K562 (cell line): ENCODE results near the gene B3GLCT. TPM values are rescaled to one million over a fixed set of nuclear protein-coding genes. Genes with fewer than 3 reads are reported as not detected.

Experiments used
- ATAC-seq: fragments of 200-7000 bp; cut with Tn5 transposase; 3 replicates; pipeline ENCODE4 v1.9.1; 2020; ENCODE audit warnings: moderate library complexity
- BruUV-seq: library from RNA; stranded (reverse); fragments of 400-500 nt; replicated peaks from 2 replicates; lab custom pipeline; 2021; lab: Mats Ljungman, UMichigan
- CTCF ChIA-PET: fragments of 300-600 bp; formaldehyde crosslinking; extraction: SDS; loops from one replicate; lab custom pipeline; 2021; ENCODE audit warnings: low intra/inter-chr PET ratio; lab: Yijun Ruan, JAX
- POLR2A ChIA-PET: fragments of 300-600, 350-650 bp; sonication (Branson Sonifier 250); formaldehyde crosslinking; extraction: SDS; loops from one replicate; lab custom pipeline; 2021; ENCODE audit warnings: antibody characterized with exemption, inconsistent platforms; lab: Yijun Ruan, JAX
- DNase-seq, 4 experiments: peaks; one replicate each; pipeline versions ENCODE4 v3.0.0 to v3.0.0-alpha.2; 2011 to 2018; ENCODE audit warnings: low spot score in 3 of 4, mixed read lengths in 3 of 4; ENCODE audit errors: extremely low read depth in 1 of 4
- FAIRE-seq: peaks from 2 replicates; lab custom pipeline; 2011; peaks lifted over from hg19 to GRCh38; lab: Jason Lieb, UNC
- H2AFZ ChIP-seq: 2 replicates; pipeline ENCODE4 v1.6.0; 2011; ENCODE audit warnings: low read depth, low read length, control low read depth, inconsistent platforms
- H3K27ac ChIP-seq: fragments of 200-600 bp; 3 replicates; pipeline ENCODE4 v1.8.0; 2011; ENCODE audit warnings: low read depth, mild to moderate bottlenecking, control low read depth, inconsistent platforms, low read length, moderate library complexity, mixed read lengths; ENCODE audit errors: extremely low read depth
- H3K27me3 ChIP-seq, 2 experiments: fragments of 300-600 bp in 1 of 2; 2 replicates in 1 of 2; 3 replicates in 1 of 2; pipeline versions ENCODE4 v1.6.0 to v1.8.0; 2011; ENCODE audit warnings: inconsistent platforms in 2 of 2, low read length in 2 of 2, mild to moderate bottlenecking in 1 of 2, mixed read lengths in 1 of 2, moderate library complexity in 1 of 2; ENCODE audit not compliant: control insufficient read depth in 2 of 2, insufficient read depth in 2 of 2
- H3K36me3 ChIP-seq: fragments of 300-600 bp; 3 replicates; pipeline ENCODE4 v1.8.0; 2011; ENCODE audit warnings: mild to moderate bottlenecking, low read length, inconsistent platforms; ENCODE audit not compliant: control insufficient read depth, insufficient read depth
- H3K4me1 ChIP-seq, 2 experiments: fragments of 200-600 bp in 1 of 2; replicated peaks in 1 of 2; 2 replicates in 1 of 2; 3 replicates in 1 of 2; pipeline versions ENCODE4 v1.5.1 to v1.8.0; 2011; ENCODE audit warnings: inconsistent platforms in 2 of 2, low read length in 2 of 2, mild to moderate bottlenecking in 1 of 2, mixed read lengths in 1 of 2, moderate library complexity in 1 of 2; ENCODE audit not compliant: control insufficient read depth in 2 of 2, insufficient read depth in 2 of 2
- H3K4me2 ChIP-seq: 2 replicates; pipeline ENCODE4 v1.6.1; 2011; ENCODE audit warnings: low read length, control low read depth, inconsistent platforms, mixed read lengths; ENCODE audit not compliant: insufficient read depth
- H3K4me3 ChIP-seq: fragments of 200-600 bp; sonication (generic), shearing (Covaris generic); 2 replicates; pipeline ENCODE4 v1.5.1; 2016; ENCODE audit warnings: control low read depth, inconsistent platforms
- H3K79me2 ChIP-seq: fragments of 200-600 bp; 3 replicates; pipeline ENCODE4 v1.8.0; 2011; ENCODE audit warnings: low read length, inconsistent platforms; ENCODE audit not compliant: control insufficient read depth, insufficient read depth
- H3K9ac ChIP-seq, 2 experiments: 2 replicates each; pipeline versions ENCODE4 v1.6.0 to v1.6.1; 2011; ENCODE audit warnings: low read depth in 2 of 2, low read length in 2 of 2, control low read depth in 1 of 2, inconsistent platforms in 1 of 2, mild to moderate bottlenecking in 1 of 2, mixed read lengths in 1 of 2; ENCODE audit not compliant: insufficient read depth in 1 of 2
- H3K9me1 ChIP-seq: one replicate; pipeline ENCODE4 v1.6.0; 2011; ENCODE audit warnings: inconsistent platforms, mild to moderate bottlenecking, low read length, moderate library complexity; ENCODE audit not compliant: control insufficient read depth, insufficient read depth
- H3K9me3 ChIP-seq: replicated peaks from 2 replicates; pipeline ENCODE4 v1.5.1; 2011; ENCODE audit warnings: low read depth, low read length, inconsistent platforms; ENCODE audit not compliant: control insufficient read depth, insufficient read depth
- H4K20me1 ChIP-seq: replicated peaks from 2 replicates; pipeline ENCODE4 v1.6.1; 2011; ENCODE audit warnings: low read length, inconsistent platforms, mixed read lengths; ENCODE audit not compliant: control insufficient read depth, insufficient read depth
- ATF6 ChIP-seq: sonication (generic); formaldehyde crosslinking; IDR thresholded peaks from 2 replicates; pipeline ENCODE4 v1.4.0; 2020; ENCODE audit warnings: mild to moderate bottlenecking, missing genetic modification reagents
- CBFA2T3 ChIP-seq: fragments of 450-650 bp; IDR thresholded peaks from 2 replicates; pipeline ENCODE4 v1.6.1; 2017
- CTCF ChIP-seq, 3 experiments: IDR thresholded peaks in 2 of 3; conservative IDR thresholded peaks in 1 of 3; 2 replicates each; pipeline ENCODE4 v1.5.1; 2011 to 2012; ENCODE audit warnings: low read length in 3 of 3, mild to moderate bottlenecking in 3 of 3, control low read depth in 2 of 3, improper control_type of control experiment in 1 of 3, inconsistent platforms in 1 of 3, low read depth in 1 of 3, mixed read lengths in 1 of 3, moderate library complexity in 1 of 3; ENCODE audit not compliant: insufficient read depth in 2 of 3
- FIP1L1 ChIP-seq: fragments of 200-400 bp; formaldehyde crosslinking; IDR thresholded peaks from 2 replicates; pipeline ENCODE4 v1.6.1; 2018; ENCODE audit warnings: mild to moderate bottlenecking, low read depth, low read length; ENCODE audit not compliant: poor library complexity, severe bottlenecking
- FUS ChIP-seq: fragments of 200-400 bp; formaldehyde crosslinking; optimal IDR thresholded peaks from 2 replicates; pipeline ENCODE3; 2017; ENCODE audit warnings: low read depth, low read length
- HMG20A ChIP-seq: fragments of 450-650 bp; formaldehyde crosslinking; conservative IDR thresholded peaks from 2 replicates; pipeline ENCODE4 v1.4.0; 2020; ENCODE audit warnings: mild to moderate bottlenecking, mixed read lengths
- SPI1 ChIP-seq: IDR thresholded peaks from 2 replicates; pipeline ENCODE4 v1.6.1; 2011; ENCODE audit warnings: low read depth, low read length, control low read depth, borderline replicate concordance
- ZNF398 ChIP-seq: fragments of 250-450 bp; sonication (Bioruptor Pico); IDR thresholded peaks from 2 replicates; pipeline ENCODE4 v1.8.0; 2021; ENCODE audit warnings: moderate library complexity, mild to moderate bottlenecking, inconsistent platforms
- ZNF511 ChIP-seq: sonication (generic); formaldehyde crosslinking; IDR thresholded peaks from 2 replicates; pipeline ENCODE4 v1.8.0; 2022; ENCODE audit warnings: mild to moderate bottlenecking, missing genetic modification reagents
- WGBS: fragments of 100-300 bp; shearing (Covaris generic); methylation state at CpG from one replicate; pipeline ENCODE4 v1.1.6; 2016; ENCODE audit warnings: low coverage, mixed read lengths; ENCODE audit not compliant: insufficient coverage; ENCODE audit errors: missing lambda C conversion rate; 5-methylcytosine and 5-hydroxymethylcytosine counted together
- in situ Hi-C: fragments of 300-500 bp; cut with MboI; formaldehyde crosslinking; loops from 4 replicates; pipeline ENCODE4 v1.15.0; 2018; ENCODE audit warnings: inconsistent platforms, mixed read lengths
- intact Hi-C: fragments of 100-400 bp; cut with micrococcal nuclease; formaldehyde crosslinking; loops from 2 replicates; pipeline ENCODE4 v1.14.2; 2022
- polyA plus RNA-seq, 8 experiments: library from polyadenylated mRNA; depleted of rRNA in 4 of 8; stranded (reverse) in 5 of 8; unstranded in 3 of 8; fragments of >200 nt; fragmentation: Nextera tagmentation in 2 of 8; fragmentation: Illumina TruSeq in 1 of 8; extraction: Ambion mirVana in 2 of 8; extraction: Trizol in 1 of 8; gene quantifications; 2 replicates each; pipeline versions ENCODE4 v1.2.1 to v1.2.3, GENCODE V29; 2011 to 2014; ENCODE audit warnings: inconsistent platforms in 1 of 8, missing spikeins in 1 of 8
- total RNA-seq, 7 experiments: library from RNA; depleted of rRNA in 6 of 7; stranded (reverse); fragments of >200 nt in 6 of 7; fragmentation: Illumina TruSeq in 2 of 7; extraction: Trizol in 2 of 7; gene quantifications; 2 replicates each; pipeline versions ENCODE4 v1.2.1 to v1.2.3, GENCODE V29; 2011 to 2021; ENCODE audit warnings: low replicate concordance in 1 of 7

B3GLCT gene
- total and polyA plus RNA-seq, 9 of the 15 experiments (the other 6 are each of a cell fraction or from before 2014, with no cell fraction given), result 1.1 to 5.1 (median 2.9) TPM

- TF ChIP-seq SPI1, result no peak
- TF ChIP-seq FIP1L1, result no peak
- no peak for TF ChIP-seq HMG20A
- TF ChIP-seq CBFA2T3, result no peak
- no peak for TF ChIP-seq ZNF511 (CRISPR knock-in tag)
- TF ChIP-seq, all 486 proteins: peak for 0
These were observed 28.1 kb downstream of the B3GLCT start (continued) for GRCh38 chr13:31227870-31228269.

- no peaks in the 10 kb centered on the region for H3K4me1 ChIP-seq
- no peak overlapping the region for H3K9ac ChIP-seq
- no peak for DNase-seq
- H3K9me3 ChIP-seq, result no peaks in the 10 kb centered on the region
- no peak overlapping the region for H3K4me2 ChIP-seq
- intact Hi-C loops, result no loop called here
- FAIRE-seq, result no peak
- BruUV-seq, result no TSS peak
- peak; percentile 79 for ATAC-seq
- H4K20me1 ChIP-seq, result no peaks in the 10 kb centered on the region
- no peaks in the 10 kb centered on the region for H3K9me1 ChIP-seq
- no peaks in the 10 kb centered on the region for H3K79me2 ChIP-seq
- H3K27ac ChIP-seq, result no peak overlapping the region
- no peak overlapping the region for H3K4me3 ChIP-seq
- WGBS, result 28% methylated on average over 6 of the region's 6 CpGs
- no peaks in the 10 kb centered on the region for H3K36me3 ChIP-seq
- ChIA-PET POLR2A (interaction anchor here (0.6 kb wide), 1 partner anchor 1886 kb away, joined by 3 read pairs; no protein-coding TSS in a partner anchor), CTCF (no interaction called here)
- H2AFZ ChIP-seq, result no peak overlapping the region
- H3K27me3 ChIP-seq, result no peaks in the 10 kb centered on the region
- TF ChIP-seq CTCF (IDR thresholded peaks at IDR 0.05 in 2 of 3, conservative IDR thresholded peaks at IDR 0.05 in 1 of 3; ENCODE audit: insufficient read depth in 2 of 3, low read depth in 1 of 3, low read length in 3 of 3) (peak; percentile 13 to 28 (median 14); a peak in 2 of 6 replicates), ATF6 (CRISPR knock-in tag) (no peak), ZNF398 (no peak), FUS (no peak)
- in situ Hi-C loops, result loop anchor here (10.0 to 25.0 kb wide), 2 partner anchors 190 to 503 kb away; partner anchors contain the start of gene RXFP2
These were observed 35.0 kb downstream of the B3GLCT start for GRCh38 chr13:31234729-31235128.
